Measurements from ENCODE around the gene FREY1. TPM values are rescaled to one million over a fixed set of nuclear protein-coding genes. Genes with fewer than 3 reads are reported as not detected.

The FREY1 gene
- total and polyA plus RNA-seq, 2 of the 13 experiments (the other 11 are each of a cell fraction or from before 2014, with no cell fraction given): 0.44 to 0.73 TPM

DNA sequence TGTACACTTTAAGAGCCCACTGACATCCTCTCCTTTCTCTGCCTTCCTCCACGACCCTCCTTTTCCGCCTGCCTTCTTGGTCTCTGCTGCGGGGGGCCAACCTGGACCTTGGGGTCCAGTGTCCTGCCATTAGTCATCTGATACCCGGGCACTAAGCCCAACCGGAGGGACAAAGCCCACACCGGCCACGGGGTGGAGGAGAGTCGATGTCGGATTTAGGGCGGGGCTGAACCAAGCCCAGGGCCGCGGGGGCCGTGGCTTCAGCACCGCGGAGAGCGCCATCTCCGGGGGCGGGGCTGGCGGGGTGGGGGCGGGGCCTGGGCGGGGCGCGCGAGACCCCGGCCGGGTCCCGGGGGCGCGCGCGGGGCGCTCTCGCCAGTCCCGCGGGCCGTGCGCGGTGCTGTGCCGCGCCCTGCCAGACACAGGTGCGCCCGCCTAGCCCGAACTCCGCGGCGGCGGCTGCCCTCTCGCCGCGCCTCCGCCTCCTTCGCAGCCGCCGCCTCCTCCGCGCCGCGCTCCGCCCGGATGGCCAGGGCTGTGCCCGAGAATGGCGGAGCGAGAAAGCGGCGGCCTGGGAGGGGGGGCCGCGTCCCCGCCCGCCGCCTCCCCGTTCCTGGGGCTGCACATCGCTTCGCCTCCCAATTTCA lies 21.7 kb downstream of the FREY1 start, which contains the start of gene MAPK8IP1 (continued):
- TF ChIP-seq, protein P1, sequence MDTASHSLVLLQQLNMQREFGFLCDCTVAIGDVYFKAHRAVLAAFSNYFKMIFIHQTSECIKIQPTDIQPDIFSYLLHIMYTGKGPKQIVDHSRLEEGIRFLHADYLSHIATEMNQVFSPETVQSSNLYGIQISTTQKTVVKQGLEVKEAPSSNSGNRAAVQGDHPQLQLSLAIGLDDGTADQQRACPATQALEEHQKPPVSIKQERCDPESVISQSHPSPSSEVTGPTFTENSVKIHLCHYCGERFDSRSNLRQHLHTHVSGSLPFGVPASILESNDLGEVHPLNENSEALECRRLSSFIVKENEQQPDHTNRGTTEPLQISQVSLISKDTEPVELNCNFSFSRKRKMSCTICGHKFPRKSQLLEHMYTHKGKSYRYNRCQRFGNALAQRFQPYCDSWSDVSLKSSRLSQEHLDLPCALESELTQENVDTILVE (CRISPR knock-in tag; IDR thresholded peaks at IDR 0.05): 0 out of 2 replicates have a peak, but pooled peaks have one; percentile 48
- TF ChIP-seq KAT7 (CRISPR knock-in tag; IDR thresholded peaks at IDR 0.05; ENCODE audit: borderline replicate concordance): no peak
- no peak for TF ChIP-seq MED8 (CRISPR knock-in tag; IDR thresholded peaks at IDR 0.05; ENCODE audit: insufficient replicate concordance)
- TF ChIP-seq MEIS2 (CRISPR knock-in tag; IDR thresholded peaks at IDR 0.05): no peak
- no peak for TF ChIP-seq ZSCAN29 (CRISPR knock-in tag; conservative IDR thresholded peaks at IDR 0.05)
- TF ChIP-seq, protein P2, sequence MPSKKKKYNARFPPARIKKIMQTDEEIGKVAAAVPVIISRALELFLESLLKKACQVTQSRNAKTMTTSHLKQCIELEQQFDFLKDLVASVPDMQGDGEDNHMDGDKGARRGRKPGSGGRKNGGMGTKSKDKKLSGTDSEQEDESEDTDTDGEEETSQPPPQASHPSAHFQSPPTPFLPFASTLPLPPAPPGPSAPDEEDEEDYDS (CRISPR knock-in tag; IDR thresholded peaks at IDR 0.05): no peak
- TF ChIP-seq, protein P3, sequence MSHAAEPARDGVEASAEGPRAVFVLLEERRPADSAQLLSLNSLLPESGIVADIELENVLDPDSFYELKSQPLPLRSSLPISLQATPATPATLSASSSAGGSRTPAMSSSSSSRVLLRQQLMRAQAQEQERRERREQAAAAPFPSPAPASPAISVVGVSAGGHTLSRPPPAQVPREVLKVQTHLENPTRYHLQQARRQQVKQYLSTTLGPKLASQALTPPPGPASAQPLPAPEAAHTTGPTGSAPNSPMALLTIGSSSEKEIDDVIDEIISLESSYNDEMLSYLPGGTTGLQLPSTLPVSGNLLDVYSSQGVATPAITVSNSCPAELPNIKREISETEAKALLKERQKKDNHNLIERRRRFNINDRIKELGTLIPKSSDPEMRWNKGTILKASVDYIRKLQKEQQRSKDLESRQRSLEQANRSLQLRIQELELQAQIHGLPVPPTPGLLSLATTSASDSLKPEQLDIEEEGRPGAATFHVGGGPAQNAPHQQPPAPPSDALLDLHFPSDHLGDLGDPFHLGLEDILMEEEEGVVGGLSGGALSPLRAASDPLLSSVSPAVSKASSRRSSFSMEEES (CRISPR knock-in tag; IDR thresholded peaks at IDR 0.05): peak; percentile 36; the same call in 1 of the 2 replicates
- TF ChIP-seq SIN3A (IDR thresholded peaks at IDR 0.05; ENCODE audit: borderline replicate concordance, low read depth, low read length): peak; percentile 74; the same call in 1 of the 2 replicates
- TF ChIP-seq, protein P4, sequence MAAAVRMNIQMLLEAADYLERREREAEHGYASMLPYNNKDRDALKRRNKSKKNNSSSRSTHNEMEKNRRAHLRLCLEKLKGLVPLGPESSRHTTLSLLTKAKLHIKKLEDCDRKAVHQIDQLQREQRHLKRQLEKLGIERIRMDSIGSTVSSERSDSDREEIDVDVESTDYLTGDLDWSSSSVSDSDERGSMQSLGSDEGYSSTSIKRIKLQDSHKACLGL (CRISPR knock-in tag; IDR thresholded peaks at IDR 0.05): peak; percentile 62; the same call in 1 of the 2 replicates
- no peak for TF ChIP-seq ATF7 (IDR thresholded peaks at IDR 0.05)
- no peak for TF ChIP-seq ATF7 (CRISPR knock-in tag; IDR thresholded peaks at IDR 0.05)
- TF ChIP-seq ZNF546 (CRISPR knock-in tag; conservative IDR thresholded peaks at IDR 0.05): peak; percentile 51; the same call in 1 of the 2 replicates
- TF ChIP-seq ZSCAN30 (CRISPR knock-in tag; IDR thresholded peaks at IDR 0.05): no peak
- TF ChIP-seq, protein P5, sequence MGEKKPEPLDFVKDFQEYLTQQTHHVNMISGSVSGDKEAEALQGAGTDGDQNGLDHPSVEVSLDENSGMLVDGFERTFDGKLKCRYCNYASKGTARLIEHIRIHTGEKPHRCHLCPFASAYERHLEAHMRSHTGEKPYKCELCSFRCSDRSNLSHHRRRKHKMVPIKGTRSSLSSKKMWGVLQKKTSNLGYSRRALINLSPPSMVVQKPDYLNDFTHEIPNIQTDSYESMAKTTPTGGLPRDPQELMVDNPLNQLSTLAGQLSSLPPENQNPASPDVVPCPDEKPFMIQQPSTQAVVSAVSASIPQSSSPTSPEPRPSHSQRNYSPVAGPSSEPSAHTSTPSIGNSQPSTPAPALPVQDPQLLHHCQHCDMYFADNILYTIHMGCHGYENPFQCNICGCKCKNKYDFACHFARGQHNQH (CRISPR knock-in tag; IDR thresholded peaks at IDR 0.05): peak; percentile 71; the same call in 1 of the 2 replicates
- no peak for TF ChIP-seq TP53 (CRISPR knock-in tag; conservative IDR thresholded peaks at IDR 0.05)
- TF ChIP-seq SAFB2 (CRISPR knock-in tag; IDR thresholded peaks at IDR 0.05; ENCODE audit: borderline replicate concordance, low read depth): no peak
- TF ChIP-seq, protein P6, sequence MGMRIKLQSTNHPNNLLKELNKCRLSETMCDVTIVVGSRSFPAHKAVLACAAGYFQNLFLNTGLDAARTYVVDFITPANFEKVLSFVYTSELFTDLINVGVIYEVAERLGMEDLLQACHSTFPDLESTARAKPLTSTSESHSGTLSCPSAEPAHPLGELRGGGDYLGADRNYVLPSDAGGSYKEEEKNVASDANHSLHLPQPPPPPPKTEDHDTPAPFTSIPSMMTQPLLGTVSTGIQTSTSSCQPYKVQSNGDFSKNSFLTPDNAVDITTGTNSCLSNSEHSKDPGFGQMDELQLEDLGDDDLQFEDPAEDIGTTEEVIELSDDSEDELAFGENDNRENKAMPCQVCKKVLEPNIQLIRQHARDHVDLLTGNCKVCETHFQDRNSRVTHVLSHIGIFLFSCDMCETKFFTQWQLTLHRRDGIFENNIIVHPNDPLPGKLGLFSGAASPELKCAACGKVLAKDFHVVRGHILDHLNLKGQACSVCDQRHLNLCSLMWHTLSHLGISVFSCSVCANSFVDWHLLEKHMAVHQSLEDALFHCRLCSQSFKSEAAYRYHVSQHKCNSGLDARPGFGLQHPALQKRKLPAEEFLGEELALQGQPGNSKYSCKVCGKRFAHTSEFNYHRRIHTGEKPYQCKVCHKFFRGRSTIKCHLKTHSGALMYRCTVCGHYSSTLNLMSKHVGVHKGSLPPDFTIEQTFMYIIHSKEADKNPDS (CRISPR knock-in tag; IDR thresholded peaks at IDR 0.05): no peak
- no peak for TF ChIP-seq TARDBP (CRISPR knock-in tag; IDR thresholded peaks at IDR 0.05)
- no peak for TF ChIP-seq MBNL3 (CRISPR knock-in tag; conservative IDR thresholded peaks at IDR 0.05)
- peak; percentile 25; the same call in 1 of the 2 replicates for TF ChIP-seq FOXK1 (CRISPR knock-in tag; IDR thresholded peaks at IDR 0.05; ENCODE audit: borderline replicate concordance, low read depth)
- no peak for TF ChIP-seq ZNF143 (CRISPR knock-in tag; IDR thresholded peaks at IDR 0.05)
- TF ChIP-seq SCMH1 (CRISPR knock-in tag; IDR thresholded peaks at IDR 0.05; ENCODE audit: borderline replicate concordance): no peak
- TF ChIP-seq, protein P7, sequence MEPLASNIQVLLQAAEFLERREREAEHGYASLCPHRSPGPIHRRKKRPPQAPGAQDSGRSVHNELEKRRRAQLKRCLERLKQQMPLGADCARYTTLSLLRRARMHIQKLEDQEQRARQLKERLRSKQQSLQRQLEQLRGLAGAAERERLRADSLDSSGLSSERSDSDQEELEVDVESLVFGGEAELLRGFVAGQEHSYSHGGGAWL (CRISPR knock-in tag; IDR thresholded peaks at IDR 0.05): peak; percentile 69
- TF ChIP-seq RBFOX2 (IDR thresholded peaks at IDR 0.05; ENCODE audit: low read depth, low read length): no peak
